KMS-11 (cell line): ENCODE measurements around the gene RASA3.

ENCODE experiments used
- H2AFZ ChIP-seq: fragments of 200-600 bp; sonication (generic); 2 replicates; pipeline ENCODE4 v1.6.1; 2016; ENCODE audit warnings: antibody characterized with exemption, mixed run types, low read depth
- H3K27ac ChIP-seq: fragments of 200-600 bp; sonication (generic); 2 replicates; pipeline ENCODE4 v1.6.1; 2016; ENCODE audit warnings: mild to moderate bottlenecking, mixed run types
- H3K27me3 ChIP-seq: fragments of 200-600 bp; sonication (generic); 2 replicates; pipeline ENCODE4 v1.6.1; 2017; ENCODE audit warnings: mild to moderate bottlenecking, low read depth, mixed run types, moderate library complexity; ENCODE audit not compliant: insufficient read depth
- H3K36me3 ChIP-seq: fragments of 200-600 bp; sonication (generic); 2 replicates; pipeline ENCODE4 v1.6.1; 2017; ENCODE audit warnings: mild to moderate bottlenecking, mixed run types; ENCODE audit not compliant: insufficient read depth
- H3K4me1 ChIP-seq: fragments of 200-600 bp; sonication (generic); 2 replicates; pipeline ENCODE4 v1.6.1; 2016; ENCODE audit warnings: mild to moderate bottlenecking, low read depth, mixed run types; ENCODE audit not compliant: poor library complexity, severe bottlenecking
- H3K4me2 ChIP-seq: fragments of 200-600 bp; sonication (generic); 2 replicates; pipeline ENCODE4 v1.7.0; 2016; ENCODE audit warnings: mild to moderate bottlenecking, mixed run types
- H3K4me3 ChIP-seq: fragments of 200-600 bp; sonication (generic); IDR thresholded peaks from 2 replicates; pipeline ENCODE4 v1.6.1; 2017; ENCODE audit warnings: low read depth, low read length, mixed read lengths; ENCODE audit not compliant: insufficient read depth
- H3K79me2 ChIP-seq: fragments of 200-600 bp; sonication (generic); 2 replicates; pipeline ENCODE4 v1.6.1; 2016; ENCODE audit warnings: low read depth, mixed run types; ENCODE audit not compliant: insufficient read depth
- H3K9ac ChIP-seq: fragments of 200-600 bp; sonication (generic); 2 replicates; pipeline ENCODE4 v1.6.1; 2016; ENCODE audit warnings: mild to moderate bottlenecking, mixed run types
- H4K20me1 ChIP-seq: fragments of 200-600 bp; sonication (generic); 2 replicates; pipeline ENCODE4 v1.6.1; 2016; ENCODE audit warnings: mild to moderate bottlenecking, mixed run types; ENCODE audit not compliant: insufficient read depth
- TF ChIP-seq, protein P1 (sequence below): fragments of 200-600 bp; sonication (generic); conservative IDR thresholded peaks from 2 replicates; pipeline ENCODE4 v1.6.1; 2017; ENCODE audit warnings: low read depth, mild to moderate bottlenecking, antibody characterized with exemption, low read length, moderate library complexity, mixed read lengths

RASA3 gene

GRCh38 chr13:114107686-114108081, 24.7 kb downstream of the RASA3 start:
- Histone ChIP-seq H3K4me2 (no peak overlapping the region), H3K9ac (no peak overlapping the region), H3K27me3 (no peaks in the 10 kb centered on the region), H3K79me2 (no peaks in the 10 kb centered on the region), H3K27ac (no peak overlapping the region), H3K4me3 (no peak overlapping the region), H3K36me3 (no peaks in the 10 kb centered on the region), H2AFZ (no peak overlapping the region), H4K20me1 (no peaks in the 10 kb centered on the region), H3K4me1 (peaks cover 3% of the 10 kb centered on the region)
- TF ChIP-seq, protein P1, sequence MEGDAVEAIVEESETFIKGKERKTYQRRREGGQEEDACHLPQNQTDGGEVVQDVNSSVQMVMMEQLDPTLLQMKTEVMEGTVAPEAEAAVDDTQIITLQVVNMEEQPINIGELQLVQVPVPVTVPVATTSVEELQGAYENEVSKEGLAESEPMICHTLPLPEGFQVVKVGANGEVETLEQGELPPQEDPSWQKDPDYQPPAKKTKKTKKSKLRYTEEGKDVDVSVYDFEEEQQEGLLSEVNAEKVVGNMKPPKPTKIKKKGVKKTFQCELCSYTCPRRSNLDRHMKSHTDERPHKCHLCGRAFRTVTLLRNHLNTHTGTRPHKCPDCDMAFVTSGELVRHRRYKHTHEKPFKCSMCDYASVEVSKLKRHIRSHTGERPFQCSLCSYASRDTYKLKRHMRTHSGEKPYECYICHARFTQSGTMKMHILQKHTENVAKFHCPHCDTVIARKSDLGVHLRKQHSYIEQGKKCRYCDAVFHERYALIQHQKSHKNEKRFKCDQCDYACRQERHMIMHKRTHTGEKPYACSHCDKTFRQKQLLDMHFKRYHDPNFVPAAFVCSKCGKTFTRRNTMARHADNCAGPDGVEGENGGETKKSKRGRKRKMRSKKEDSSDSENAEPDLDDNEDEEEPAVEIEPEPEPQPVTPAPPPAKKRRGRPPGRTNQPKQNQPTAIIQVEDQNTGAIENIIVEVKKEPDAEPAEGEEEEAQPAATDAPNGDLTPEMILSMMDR = no peak

DNA sequence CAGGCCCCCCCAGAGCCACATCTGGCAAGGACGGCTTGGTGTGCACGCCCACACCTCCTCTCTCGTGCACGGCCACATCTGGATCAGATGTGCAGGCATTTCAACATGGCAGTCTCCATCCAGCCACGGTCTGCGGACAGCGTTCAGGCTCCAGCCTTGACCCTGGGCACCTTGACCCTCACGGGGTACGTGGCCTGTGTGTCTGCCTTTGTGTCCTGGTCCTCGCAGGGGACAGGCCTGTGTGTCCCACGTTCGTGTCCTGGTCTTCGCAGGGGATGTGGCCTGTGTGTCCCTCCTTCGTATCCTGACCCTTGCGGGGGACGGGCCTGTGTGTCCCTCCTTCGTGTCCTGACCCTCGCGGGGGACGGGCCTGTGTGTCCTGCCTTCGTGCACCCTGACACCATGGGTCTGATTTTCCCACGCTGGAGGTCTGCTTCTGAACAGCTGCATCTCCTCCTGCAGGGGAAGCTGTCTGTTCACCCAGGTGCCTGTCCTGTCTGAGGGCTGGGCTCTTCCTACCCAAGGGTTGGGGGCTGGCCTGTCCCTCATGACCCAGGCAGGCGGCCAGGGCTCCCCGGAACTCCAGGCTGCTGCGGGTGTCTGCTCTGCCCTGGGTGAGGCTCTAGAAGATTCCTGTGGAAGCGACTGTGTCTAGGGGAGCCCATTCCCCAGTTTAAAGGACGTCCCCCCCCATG, 25.3 kb downstream of the RASA3 start:
- Histone ChIP-seq H3K27ac (no peak overlapping the region), H3K27me3 (no peaks in the 10 kb centered on the region), H3K4me1 (peaks cover 3% of the 10 kb centered on the region), H3K9ac (no peak overlapping the region), H2AFZ (no peak overlapping the region), H3K79me2 (no peaks in the 10 kb centered on the region), H3K4me2 (no peak overlapping the region), H3K4me3 (no peak overlapping the region), H3K36me3 (no peaks in the 10 kb centered on the region), H4K20me1 (no peaks in the 10 kb centered on the region)
- TF ChIP-seq, protein P1 = no peak

DNA sequence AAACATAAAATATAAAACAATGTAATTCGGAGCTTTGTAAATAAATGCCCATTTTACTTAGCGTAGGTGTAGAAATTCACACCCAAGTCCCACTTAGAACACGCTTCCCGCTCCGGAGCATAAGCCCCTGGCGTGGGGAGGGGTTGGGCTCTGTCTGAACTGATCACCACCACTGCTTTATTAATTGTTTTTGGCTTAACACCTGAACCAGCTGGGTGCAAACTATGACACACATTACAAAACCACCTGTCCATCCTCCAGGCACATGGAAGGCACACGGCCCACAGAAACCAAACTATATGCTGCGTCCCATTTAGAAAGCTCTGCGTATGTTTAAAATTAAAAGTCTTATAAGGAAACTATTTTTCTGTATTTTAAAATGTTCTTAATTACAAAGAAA, 25.9 kb downstream of the RASA3 start:
- H3K79me2 ChIP-seq = no peaks in the 10 kb centered on the region

DNA sequence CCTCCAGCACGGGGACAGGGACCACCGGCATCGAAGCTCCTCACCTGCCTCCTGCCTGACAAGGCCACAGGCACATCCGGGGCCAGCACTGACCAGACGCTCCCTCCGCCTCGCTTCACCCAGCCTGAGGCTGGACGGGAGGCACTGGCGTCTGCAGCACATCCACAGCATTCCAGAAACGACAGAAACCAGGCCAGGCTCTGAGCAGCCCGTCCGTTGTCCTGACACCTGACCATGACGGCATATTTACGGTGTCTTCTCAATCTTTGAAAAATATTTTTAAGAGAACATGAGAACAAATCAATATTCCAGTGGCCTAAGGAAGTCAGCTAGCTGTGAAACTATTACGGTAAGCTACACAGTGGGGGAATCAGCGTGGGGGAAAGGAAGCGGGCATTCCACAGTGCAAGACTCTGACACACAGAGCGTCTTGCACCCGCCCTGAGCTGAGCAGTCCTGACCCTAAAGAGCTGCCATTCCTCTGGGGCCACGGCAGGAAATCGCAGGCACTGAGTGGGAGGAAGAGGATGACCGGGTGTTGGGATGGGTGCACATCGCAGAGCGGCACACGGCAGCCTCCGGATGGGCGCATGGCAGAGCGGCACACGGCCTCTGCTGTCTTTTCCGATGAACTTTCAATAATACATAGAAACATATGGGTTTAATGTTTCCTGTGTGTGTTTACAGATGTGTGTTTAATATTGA, 26.8 kb downstream of the RASA3 start:
- Histone ChIP-seq H4K20me1 (no peaks in the 10 kb centered on the region), H3K36me3 (no peaks in the 10 kb centered on the region), H2AFZ (no peak overlapping the region), H3K4me3 (no peak overlapping the region), H3K9ac (no peak overlapping the region), H3K4me2 (no peak overlapping the region), H3K27me3 (no peaks in the 10 kb centered on the region), H3K4me1 (peaks cover 3% of the 10 kb centered on the region), H3K79me2 (no peaks in the 10 kb centered on the region), H3K27ac (no peak overlapping the region)
- TF ChIP-seq, protein P1 = no peak

More for the DNA sequence above, 25.9 kb downstream of the RASA3 start:
- Histone ChIP-seq H2AFZ (no peak overlapping the region), H3K36me3 (no peaks in the 10 kb centered on the region), H3K27ac (no peak overlapping the region), H3K4me2 (no peak overlapping the region), H3K4me3 (no peak overlapping the region), H3K4me1 (peaks cover 3% of the 10 kb centered on the region), H4K20me1 (no peaks in the 10 kb centered on the region), H3K9ac (no peak overlapping the region), H3K27me3 (no peaks in the 10 kb centered on the region)
- TF ChIP-seq, protein P1 = no peak
